ENCODE results near the gene SLC22A31. TPM values are rescaled to one million over a fixed set of nuclear protein-coding genes. Genes with fewer than 3 reads are reported as not detected.

Gene SLC22A31
- total RNA-seq, 4 donors from 2014 or later = not detected

DNA sequence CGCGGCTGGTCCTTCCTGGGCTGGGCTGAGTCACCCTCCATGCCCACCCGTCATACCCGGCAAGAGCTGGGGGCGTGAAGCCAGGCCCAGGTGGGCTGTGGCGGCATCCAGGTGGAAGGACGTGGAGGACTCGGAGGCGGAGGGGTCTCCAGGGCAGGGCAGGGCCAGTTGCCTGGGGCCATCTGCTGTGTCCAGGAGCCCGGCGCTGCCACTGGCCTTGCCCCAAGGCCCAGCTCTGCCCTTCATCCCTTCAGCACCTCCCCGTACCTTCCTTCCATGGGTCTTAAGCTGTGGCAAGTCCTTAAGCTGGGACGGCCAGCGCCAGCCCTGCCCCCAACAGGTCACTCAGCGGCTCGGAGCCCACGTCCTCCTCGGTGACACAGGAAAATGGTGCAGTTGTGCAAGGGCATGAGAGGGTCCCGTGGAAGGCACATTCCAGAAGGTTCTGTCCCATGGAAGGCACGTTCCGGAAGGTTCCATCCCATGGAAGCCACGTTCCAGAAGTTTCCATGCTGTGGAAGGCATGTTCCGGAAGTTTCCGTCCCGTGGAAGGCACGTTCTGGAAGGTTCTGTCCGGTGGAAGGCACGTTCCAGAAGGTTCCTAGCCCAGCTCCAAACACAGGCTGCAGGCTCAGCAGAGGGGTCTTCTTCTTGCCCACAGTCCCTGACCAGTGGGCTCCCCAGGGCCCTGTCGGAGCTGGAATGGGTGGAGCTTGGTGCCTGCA, 39.2 kb downstream of the SLC22A31 start:
- no peak for ATAC-seq (ENCODE audit: low FRiP score)
- TF ChIP-seq CTCF (IDR thresholded peaks at IDR 0.05) = no peak
- no peak for DNase-seq (ENCODE audit: low spot score)

DNA sequence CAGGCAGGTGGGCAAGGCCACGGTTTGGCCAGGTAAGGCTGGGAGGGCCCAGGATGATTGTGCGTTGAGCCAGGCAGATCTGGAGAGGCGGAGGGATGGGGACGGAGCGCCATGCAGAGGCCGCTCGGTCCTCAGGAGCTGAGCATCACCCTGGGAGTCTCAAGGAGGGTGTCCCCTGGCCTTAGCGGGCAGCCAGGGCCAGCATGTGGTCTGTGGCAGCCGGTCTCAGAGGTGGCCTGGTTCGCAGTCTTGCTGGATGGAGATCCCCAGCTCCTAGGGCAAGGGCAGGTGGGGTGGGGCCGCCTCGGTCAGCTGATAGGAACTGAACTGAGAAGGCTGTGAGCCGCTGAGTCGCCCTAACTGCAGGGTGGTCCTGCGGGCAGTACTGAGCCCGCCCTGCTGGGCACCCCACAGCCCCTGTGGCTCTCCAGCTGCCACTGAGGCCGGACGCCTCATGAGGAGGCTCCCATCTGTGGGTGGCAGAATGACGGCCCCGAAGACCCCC, 40.4 kb downstream of the SLC22A31 start:
- DNase-seq (ENCODE audit: low spot score) (no peak), ATAC-seq (ENCODE audit: low FRiP score) (no peak)
- TF ChIP-seq CTCF (IDR thresholded peaks at IDR 0.05) = no peak

- TF ChIP-seq CTCF (IDR thresholded peaks at IDR 0.05) = no peak
- DNase-seq (ENCODE audit: low spot score) (no peak), ATAC-seq (ENCODE audit: low FRiP score) (no peak)
These were observed 41.1 kb downstream of the SLC22A31 start for GRCh38 chr16:89159066-89159849.

DNA sequence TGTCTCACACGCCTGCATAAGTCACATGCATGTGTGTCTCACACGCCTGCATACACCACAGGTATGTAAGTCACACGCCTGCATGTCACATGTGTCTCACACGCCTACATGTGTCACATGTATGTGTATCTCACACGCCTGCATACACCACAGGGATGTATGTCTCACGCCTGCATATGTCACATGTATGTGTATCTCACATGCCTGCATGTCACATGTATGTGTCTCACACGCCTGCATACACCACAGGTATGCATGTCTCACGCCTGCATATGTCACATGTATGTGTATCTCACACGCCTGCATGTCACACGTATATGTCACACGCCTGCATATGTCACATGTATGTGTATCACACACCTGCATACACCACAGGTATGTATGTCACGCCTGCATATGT, 42.6 kb downstream of the SLC22A31 start:
- ATAC-seq (ENCODE audit: low FRiP score) = no peak
- TF ChIP-seq CTCF (IDR thresholded peaks at IDR 0.05) = no peak
- DNase-seq (ENCODE audit: low spot score) = no peak

- ATAC-seq (ENCODE audit: low FRiP score) = no peak
- TF ChIP-seq CTCF (IDR thresholded peaks at IDR 0.05) = no peak
- DNase-seq (ENCODE audit: low spot score) = no peak
These were observed 43.3 kb downstream of the SLC22A31 start for GRCh38 chr16:89156740-89157645.

DNA sequence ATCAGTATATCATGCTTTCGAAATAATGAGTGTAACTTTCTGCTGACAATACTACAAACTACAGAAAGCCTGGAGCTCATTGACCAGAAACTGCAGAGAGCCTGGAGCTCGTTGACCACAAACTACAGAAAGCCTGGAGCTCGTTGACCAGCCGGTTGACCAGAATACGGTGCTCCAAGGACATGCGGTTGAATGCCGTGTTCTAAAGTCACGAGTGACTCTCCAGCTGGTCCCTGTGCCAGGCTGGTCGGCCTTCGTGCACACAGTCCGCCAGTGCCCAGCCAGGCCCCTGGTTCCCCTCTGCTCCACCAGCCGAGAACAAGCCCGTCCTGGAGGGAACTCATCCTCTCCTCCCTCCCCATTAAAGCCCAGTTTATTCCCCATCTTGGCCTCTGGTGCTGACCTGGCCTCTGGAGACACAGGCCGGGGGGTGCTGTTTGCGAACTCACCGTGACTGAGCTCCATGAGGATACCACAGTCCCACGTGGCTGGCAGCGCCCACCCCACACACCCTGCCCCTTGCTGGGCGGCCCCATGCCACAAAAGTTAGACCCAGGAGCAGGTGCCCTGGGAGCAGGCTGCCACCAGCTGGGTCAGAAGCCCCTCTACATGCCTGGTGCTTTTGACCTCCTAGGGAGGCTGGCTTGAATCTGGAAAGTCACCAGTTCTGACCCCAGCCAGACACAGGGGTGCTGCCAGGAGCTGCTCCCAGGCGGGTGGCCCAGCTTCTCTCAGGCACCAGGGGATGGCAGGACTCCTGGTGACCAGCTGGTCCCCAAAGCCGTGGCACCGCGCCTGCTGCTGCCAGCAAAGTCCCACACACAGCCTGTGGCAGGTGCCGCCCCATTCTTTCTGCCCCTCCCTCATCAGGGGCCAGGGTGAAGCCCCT, 44.2 kb downstream of the SLC22A31 start:
- DNase-seq (ENCODE audit: low spot score) = no peak
- TF ChIP-seq CTCF (IDR thresholded peaks at IDR 0.05) = no peak
- ATAC-seq (ENCODE audit: low FRiP score) = no peak
